Thoracic aorta (tissue), 2 donors: ENCODE data around the gene PLXDC2. TPM values are rescaled to one million over a fixed set of nuclear protein-coding genes. Genes with fewer than 3 reads are reported as not detected.
A peak's percentile ranks its signal among the peaks of the same experiment; 100 is the strongest.

Source experiments
- ATAC-seq: fragments of 150-250 bp; one replicate; pipeline ENCODE4 v1.8.0; 2017; ENCODE audit warnings: low read depth; ENCODE audit not compliant: insufficient number of reproducible peaks, low FRiP score
- DNase-seq: peaks from one replicate; pipeline ENCODE4 v3.0.0-alpha.2; 2020; ENCODE audit warnings: low spot score
- H3K27ac ChIP-seq, 2 donors: fragments of 200-600 bp; sonication (generic); 1 replicate in 1 of 2; 2 replicates in 1 of 2; pipeline ENCODE4 v1.5.1; 2016; ENCODE audit warnings: mild to moderate bottlenecking in 2 of 2, moderate library complexity in 2 of 2
- H3K27me3 ChIP-seq: fragments of 200-600 bp; sonication (generic); replicated peaks from 2 replicates; pipeline ENCODE4 v1.6.0; 2016; ENCODE audit warnings: mild to moderate bottlenecking; ENCODE audit not compliant: insufficient read depth
- H3K36me3 ChIP-seq: fragments of 200-600 bp; sonication (generic); one replicate; pipeline ENCODE4 v1.5.1; 2016
- H3K4me1 ChIP-seq, 2 donors: fragments of 200-600 bp; sonication (generic); 1 replicate in 1 of 2; 2 replicates in 1 of 2; pipeline versions ENCODE4 v1.5.1 to v1.6.0; 2016; ENCODE audit warnings: low read depth in 2 of 2, mild to moderate bottlenecking in 1 of 2; ENCODE audit not compliant: control insufficient read depth in 1 of 2
- H3K4me3 ChIP-seq: fragments of 200-600 bp; sonication (generic); 2 replicates; pipeline ENCODE4 v1.5.1; 2016; ENCODE audit warnings: mild to moderate bottlenecking
- H3K9me3 ChIP-seq: fragments of 200-600 bp; sonication (generic); 2 replicates; pipeline ENCODE4 v1.5.1; 2016
- CTCF ChIP-seq: fragments of 200-600 bp; sonication (generic); IDR thresholded peaks from one replicate; pipeline ENCODE4 v1.5.1; 2019; ENCODE audit warnings: antibody characterized with exemption
- total RNA-seq, 2 donors: library from RNA; depleted of rRNA; stranded (reverse); fragments of >200 nt; gene quantifications; one replicate each; pipeline versions ENCODE4 v1.1.0 to v1.2.3, GENCODE V29; 2016

Gene PLXDC2
- total RNA-seq, 2 donors from 2014 or later = 105 to 155 TPM

- Histone ChIP-seq H3K36me3 (no peaks in the 10 kb centered on the region), H3K9me3 (no peaks in the 10 kb centered on the region), H3K27ac (peak overlapping the region in 1 of 2 donors; percentile 43), H3K4me3 (no peak overlapping the region), H3K27me3 (no peaks in the 10 kb centered on the region), H3K4me1 (peaks cover 26 to 34% of the 10 kb centered on the region in 2 donors)
- no peak for DNase-seq
- ATAC-seq = no peak
- TF ChIP-seq CTCF = no peak
Observed at GRCh38 chr10:19812976-19813375, 3.3 kb upstream of the PLXDC2 start.

DNA sequence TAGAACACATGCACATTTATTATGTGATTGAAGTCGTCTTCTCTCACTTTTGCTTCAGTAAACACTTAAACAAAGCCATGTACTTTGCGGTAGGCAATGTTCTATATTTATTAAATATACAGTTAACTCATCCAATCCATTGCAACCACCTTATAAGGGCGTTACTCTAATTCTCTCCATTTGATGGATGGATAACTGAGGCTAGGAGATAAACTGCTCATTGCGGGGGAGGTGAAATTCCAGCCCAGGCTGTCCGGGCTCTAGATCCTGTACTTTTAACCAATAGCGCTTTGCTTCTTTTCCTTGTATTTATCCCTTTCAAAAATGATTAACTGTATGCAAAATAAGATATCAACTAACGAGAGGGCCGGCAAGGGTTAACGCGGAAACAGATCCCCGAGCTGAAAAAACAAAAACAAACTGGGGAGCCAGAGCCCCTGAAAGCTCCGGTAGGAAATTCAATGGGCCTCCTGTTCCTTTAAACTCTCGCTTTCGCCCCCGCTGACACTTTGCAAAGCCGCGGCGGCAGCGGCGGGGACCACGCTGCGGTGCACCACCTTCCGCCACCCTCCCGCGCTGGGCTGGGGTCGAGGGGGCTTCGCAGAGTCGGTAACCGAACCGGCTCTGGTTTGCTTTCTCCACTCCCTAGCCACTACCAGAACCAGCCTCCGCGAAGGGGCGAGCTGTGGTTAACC, 1.0 kb upstream of the PLXDC2 start:
- TF ChIP-seq CTCF = no peak
- H3K4me3 ChIP-seq = peak overlapping the region; percentile 98
- H3K27ac ChIP-seq = peak overlapping the region; percentile 90 to 95
- no peak for ATAC-seq
- H3K9me3 ChIP-seq = no peaks in the 10 kb centered on the region
- H3K27me3 ChIP-seq = no peaks in the 10 kb centered on the region
- peaks cover 26 to 34% of the 10 kb centered on the region in 2 donors for H3K4me1 ChIP-seq
- no peak for DNase-seq
- H3K36me3 ChIP-seq = no peaks in the 10 kb centered on the region

GRCh38 chr10:19815731-19816410, 361 bp upstream of the PLXDC2 start:
- Histone ChIP-seq H3K9me3 (no peaks in the 10 kb centered on the region), H3K27me3 (no peaks in the 10 kb centered on the region), H3K36me3 (no peaks in the 10 kb centered on the region), H3K4me1 (peaks cover 28 to 37% of the 10 kb centered on the region in 2 donors), H3K4me3 (peak overlapping the region; percentile 98), H3K27ac (peak overlapping the region; percentile 90 to 95)
- no peak for TF ChIP-seq CTCF
- peak; percentile 59 for DNase-seq
- peak; percentile 45 for ATAC-seq

- Histone ChIP-seq H3K4me3 (peak overlapping the region; percentile 98), H3K27ac (peak overlapping the region; percentile 90 to 95), H3K4me1 (peaks cover 30 to 39% of the 10 kb centered on the region in 2 donors), H3K9me3 (no peaks in the 10 kb centered on the region), H3K36me3 (no peaks in the 10 kb centered on the region), H3K27me3 (no peaks in the 10 kb centered on the region)
- ATAC-seq (no peak), DNase-seq (no peak)
- TF ChIP-seq CTCF = no peak
Observed at GRCh38 chr10:19817231-19817933, 1.1 kb downstream of the PLXDC2 start.

- DNase-seq (no peak), ATAC-seq (no peak)
- no peak for TF ChIP-seq CTCF
- Histone ChIP-seq H3K27me3 (no peaks in the 10 kb centered on the region), H3K27ac (peak overlapping the region; percentile 42 to 90), H3K36me3 (no peaks in the 10 kb centered on the region), H3K9me3 (no peaks in the 10 kb centered on the region), H3K4me3 (peak overlapping the region; percentile 98), H3K4me1 (peaks cover 20 to 36% of the 10 kb centered on the region in 2 donors)
Observed at GRCh38 chr10:19818876-19819275, 2.6 kb downstream of the PLXDC2 start.
